ENCODE measurements around the gene SRRM4. TPM values are rescaled to one million over a fixed set of nuclear protein-coding genes. Genes with fewer than 3 reads are reported as not detected.

The SRRM4 gene
- total RNA-seq, 1 experiment from 2014 or later: 0.96 TPM

DNA sequence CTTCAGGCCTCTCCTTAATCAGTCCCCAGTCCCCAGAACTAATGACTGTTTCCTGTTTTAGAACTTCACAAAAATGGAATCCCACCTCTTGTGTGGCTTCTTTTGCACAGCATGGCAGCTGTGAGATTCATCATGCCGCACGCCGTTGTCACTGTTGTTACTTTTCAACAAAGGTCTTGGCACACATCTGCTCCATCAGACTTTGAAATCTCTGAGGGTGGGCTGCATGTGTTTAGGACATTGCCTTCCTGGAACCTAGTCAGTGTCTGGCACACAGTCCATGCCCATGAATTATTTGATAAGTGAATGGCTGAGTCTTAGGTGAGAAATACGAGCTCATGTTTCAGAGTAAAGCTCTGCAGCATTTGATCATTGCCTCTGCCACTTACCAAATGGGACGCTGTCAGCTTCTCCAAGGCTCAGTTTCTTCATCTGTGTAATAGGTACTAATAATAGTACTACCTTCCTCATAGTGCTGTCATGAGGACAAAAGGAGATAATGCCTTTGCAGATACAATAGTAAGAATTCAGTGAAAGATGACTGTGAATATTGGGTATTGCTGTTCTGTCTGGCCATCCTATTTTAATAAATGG lies 90.4 kb downstream of the SRRM4 start:
- H3K9me3 Mint-ChIP-seq: no peaks in the 10 kb centered on the region
- H3K27me3 Mint-ChIP-seq (ENCODE audit: low read depth): peaks cover 23% of the 10 kb centered on the region
- H3K4me1 Mint-ChIP-seq: peaks cover 20% of the 10 kb centered on the region
- H3K36me3 Mint-ChIP-seq: no peaks in the 10 kb centered on the region
- H3K27ac Mint-ChIP-seq: no peak overlapping the region
- CTCF ChIA-PET: interaction anchor here (1.6 kb wide), 1 partner anchor 11 kb away, joined by 4 read pairs; no protein-coding TSS in a partner anchor
- ATAC-seq: no peak
- no peak overlapping the region for H3K4me3 Mint-ChIP-seq
- TF ChIP-seq, protein P1, sequence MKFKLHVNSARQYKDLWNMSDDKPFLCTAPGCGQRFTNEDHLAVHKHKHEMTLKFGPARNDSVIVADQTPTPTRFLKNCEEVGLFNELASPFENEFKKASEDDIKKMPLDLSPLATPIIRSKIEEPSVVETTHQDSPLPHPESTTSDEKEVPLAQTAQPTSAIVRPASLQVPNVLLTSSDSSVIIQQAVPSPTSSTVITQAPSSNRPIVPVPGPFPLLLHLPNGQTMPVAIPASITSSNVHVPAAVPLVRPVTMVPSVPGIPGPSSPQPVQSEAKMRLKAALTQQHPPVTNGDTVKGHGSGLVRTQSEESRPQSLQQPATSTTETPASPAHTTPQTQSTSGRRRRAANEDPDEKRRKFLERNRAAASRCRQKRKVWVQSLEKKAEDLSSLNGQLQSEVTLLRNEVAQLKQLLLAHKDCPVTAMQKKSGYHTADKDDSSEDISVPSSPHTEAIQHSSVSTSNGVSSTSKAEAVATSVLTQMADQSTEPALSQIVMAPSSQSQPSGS (CRISPR knock-in tag; IDR thresholded peaks at IDR 0.05; ENCODE audit: borderline replicate concordance, low read depth): no peak
- TF ChIP-seq ZNF219 (CRISPR knock-in tag; IDR thresholded peaks at IDR 0.05; ENCODE audit: borderline replicate concordance): no peak
- no peak for TF ChIP-seq ZNF263 (CRISPR knock-in tag; IDR thresholded peaks at IDR 0.05; ENCODE audit: low read depth)
- no peak for TF ChIP-seq TEAD4 (CRISPR knock-in tag; IDR thresholded peaks at IDR 0.05)
- no peak for TF ChIP-seq NR3C1 (CRISPR knock-in tag; conservative IDR thresholded peaks at IDR 0.05; ENCODE audit: low read depth)
- TF ChIP-seq, protein P2, sequence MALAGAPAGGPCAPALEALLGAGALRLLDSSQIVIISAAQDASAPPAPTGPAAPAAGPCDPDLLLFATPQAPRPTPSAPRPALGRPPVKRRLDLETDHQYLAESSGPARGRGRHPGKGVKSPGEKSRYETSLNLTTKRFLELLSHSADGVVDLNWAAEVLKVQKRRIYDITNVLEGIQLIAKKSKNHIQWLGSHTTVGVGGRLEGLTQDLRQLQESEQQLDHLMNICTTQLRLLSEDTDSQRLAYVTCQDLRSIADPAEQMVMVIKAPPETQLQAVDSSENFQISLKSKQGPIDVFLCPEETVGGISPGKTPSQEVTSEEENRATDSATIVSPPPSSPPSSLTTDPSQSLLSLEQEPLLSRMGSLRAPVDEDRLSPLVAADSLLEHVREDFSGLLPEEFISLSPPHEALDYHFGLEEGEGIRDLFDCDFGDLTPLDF (CRISPR knock-in tag; IDR thresholded peaks at IDR 0.05): no peak
- TF ChIP-seq, protein P3, sequence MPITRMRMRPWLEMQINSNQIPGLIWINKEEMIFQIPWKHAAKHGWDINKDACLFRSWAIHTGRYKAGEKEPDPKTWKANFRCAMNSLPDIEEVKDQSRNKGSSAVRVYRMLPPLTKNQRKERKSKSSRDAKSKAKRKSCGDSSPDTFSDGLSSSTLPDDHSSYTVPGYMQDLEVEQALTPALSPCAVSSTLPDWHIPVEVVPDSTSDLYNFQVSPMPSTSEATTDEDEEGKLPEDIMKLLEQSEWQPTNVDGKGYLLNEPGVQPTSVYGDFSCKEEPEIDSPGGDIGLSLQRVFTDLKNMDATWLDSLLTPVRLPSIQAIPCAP (CRISPR knock-in tag; IDR thresholded peaks at IDR 0.05): no peak
- TF ChIP-seq, protein P4, sequence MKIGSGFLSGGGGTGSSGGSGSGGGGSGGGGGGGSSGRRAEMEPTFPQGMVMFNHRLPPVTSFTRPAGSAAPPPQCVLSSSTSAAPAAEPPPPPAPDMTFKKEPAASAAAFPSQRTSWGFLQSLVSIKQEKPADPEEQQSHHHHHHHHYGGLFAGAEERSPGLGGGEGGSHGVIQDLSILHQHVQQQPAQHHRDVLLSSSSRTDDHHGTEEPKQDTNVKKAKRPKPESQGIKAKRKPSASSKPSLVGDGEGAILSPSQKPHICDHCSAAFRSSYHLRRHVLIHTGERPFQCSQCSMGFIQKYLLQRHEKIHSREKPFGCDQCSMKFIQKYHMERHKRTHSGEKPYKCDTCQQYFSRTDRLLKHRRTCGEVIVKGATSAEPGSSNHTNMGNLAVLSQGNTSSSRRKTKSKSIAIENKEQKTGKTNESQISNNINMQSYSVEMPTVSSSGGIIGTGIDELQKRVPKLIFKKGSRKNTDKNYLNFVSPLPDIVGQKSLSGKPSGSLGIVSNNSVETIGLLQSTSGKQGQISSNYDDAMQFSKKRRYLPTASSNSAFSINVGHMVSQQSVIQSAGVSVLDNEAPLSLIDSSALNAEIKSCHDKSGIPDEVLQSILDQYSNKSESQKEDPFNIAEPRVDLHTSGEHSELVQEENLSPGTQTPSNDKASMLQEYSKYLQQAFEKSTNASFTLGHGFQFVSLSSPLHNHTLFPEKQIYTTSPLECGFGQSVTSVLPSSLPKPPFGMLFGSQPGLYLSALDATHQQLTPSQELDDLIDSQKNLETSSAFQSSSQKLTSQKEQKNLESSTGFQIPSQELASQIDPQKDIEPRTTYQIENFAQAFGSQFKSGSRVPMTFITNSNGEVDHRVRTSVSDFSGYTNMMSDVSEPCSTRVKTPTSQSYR (CRISPR knock-in tag; IDR thresholded peaks at IDR 0.05): no peak
- no peak for TF ChIP-seq NR2C2 (CRISPR knock-in tag; IDR thresholded peaks at IDR 0.05)
- no peak for TF ChIP-seq JAZF1 (CRISPR knock-in tag; IDR thresholded peaks at IDR 0.05)
- TF ChIP-seq, protein P5, sequence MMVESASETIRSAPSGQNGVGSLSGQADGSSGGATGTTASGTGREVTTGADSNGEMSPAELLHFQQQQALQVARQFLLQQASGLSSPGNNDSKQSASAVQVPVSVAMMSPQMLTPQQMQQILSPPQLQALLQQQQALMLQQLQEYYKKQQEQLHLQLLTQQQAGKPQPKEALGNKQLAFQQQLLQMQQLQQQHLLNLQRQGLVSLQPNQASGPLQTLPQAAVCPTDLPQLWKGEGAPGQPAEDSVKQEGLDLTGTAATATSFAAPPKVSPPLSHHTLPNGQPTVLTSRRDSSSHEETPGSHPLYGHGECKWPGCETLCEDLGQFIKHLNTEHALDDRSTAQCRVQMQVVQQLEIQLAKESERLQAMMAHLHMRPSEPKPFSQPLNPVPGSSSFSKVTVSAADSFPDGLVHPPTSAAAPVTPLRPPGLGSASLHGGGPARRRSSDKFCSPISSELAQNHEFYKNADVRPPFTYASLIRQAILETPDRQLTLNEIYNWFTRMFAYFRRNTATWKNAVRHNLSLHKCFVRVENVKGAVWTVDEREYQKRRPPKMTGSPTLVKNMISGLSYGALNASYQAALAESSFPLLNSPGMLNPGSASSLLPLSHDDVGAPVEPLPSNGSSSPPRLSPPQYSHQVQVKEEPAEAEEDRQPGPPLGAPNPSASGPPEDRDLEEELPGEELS (CRISPR knock-in tag; IDR thresholded peaks at IDR 0.05): no peak
- TF ChIP-seq, protein P6, sequence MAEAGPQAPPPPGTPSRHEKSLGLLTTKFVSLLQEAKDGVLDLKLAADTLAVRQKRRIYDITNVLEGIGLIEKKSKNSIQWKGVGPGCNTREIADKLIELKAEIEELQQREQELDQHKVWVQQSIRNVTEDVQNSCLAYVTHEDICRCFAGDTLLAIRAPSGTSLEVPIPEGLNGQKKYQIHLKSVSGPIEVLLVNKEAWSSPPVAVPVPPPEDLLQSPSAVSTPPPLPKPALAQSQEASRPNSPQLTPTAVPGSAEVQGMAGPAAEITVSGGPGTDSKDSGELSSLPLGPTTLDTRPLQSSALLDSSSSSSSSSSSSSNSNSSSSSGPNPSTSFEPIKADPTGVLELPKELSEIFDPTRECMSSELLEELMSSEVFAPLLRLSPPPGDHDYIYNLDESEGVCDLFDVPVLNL (CRISPR knock-in tag; IDR thresholded peaks at IDR 0.05; ENCODE audit: borderline replicate concordance, low read depth): no peak
- TF ChIP-seq ZNF416 (CRISPR knock-in tag; IDR thresholded peaks at IDR 0.05): no peak
- TF ChIP-seq ZNF423 (CRISPR knock-in tag; IDR thresholded peaks at IDR 0.05): no peak
- TF ChIP-seq ZNF396 (CRISPR knock-in tag; IDR thresholded peaks at IDR 0.05; ENCODE audit: borderline replicate concordance): no peak
- no peak for TF ChIP-seq HMGA2 (CRISPR knock-in tag; IDR thresholded peaks at IDR 0.05)
- TF ChIP-seq NFATC4 (CRISPR knock-in tag; IDR thresholded peaks at IDR 0.05): no peak
- TF ChIP-seq TCF7 (CRISPR knock-in tag; IDR thresholded peaks at IDR 0.05; ENCODE audit: low read depth): no peak
- no peak for DNase-seq (ENCODE audit: low spot score)
- POLR2A ChIA-PET: no interaction called here

Data from WTC11 (cell line).